Transverse colon (tissue), 4 donors: ENCODE data around the gene TMTC2. TPM values are rescaled to one million over a fixed set of nuclear protein-coding genes. Genes with fewer than 3 reads are reported as not detected.

Source experiments
- DNase-seq: peaks from one replicate; pipeline ENCODE4 v3.0.0-alpha.2; 2019
- H3K27ac ChIP-seq, 4 donors: fragments of 200-600 bp; sonication (generic); 2 replicates each; pipeline ENCODE4 v1.5.1; 2016 to 2018; ENCODE audit warnings: inconsistent platforms in 4 of 4
- H3K27me3 ChIP-seq: fragments of 200-600 bp; sonication (generic); 2 replicates; pipeline ENCODE4 v1.5.1; 2017; ENCODE audit warnings: inconsistent platforms
- H3K36me3 ChIP-seq, 4 donors: fragments of 200-600 bp; sonication (generic); 2 replicates each; pipeline ENCODE4 v1.5.1; 2017 to 2019; ENCODE audit warnings: inconsistent platforms in 4 of 4
- H3K4me1 ChIP-seq, 4 donors: fragments of 200-600 bp; sonication (generic); 2 replicates each; pipeline ENCODE4 v1.5.1; 2017 to 2020; ENCODE audit warnings: inconsistent platforms in 4 of 4
- H3K4me3 ChIP-seq, 4 donors: fragments of 200-600 bp; sonication (generic); 1 replicate in 1 of 4; 2 replicates in 3 of 4; pipeline versions ENCODE4 v1.5.1 to v1.6.1; 2017 to 2019; ENCODE audit warnings: inconsistent platforms in 4 of 4
- H3K9me3 ChIP-seq, 2 donors: fragments of 200-600 bp; sonication (generic); 2 replicates each; pipeline ENCODE4 v1.5.1; 2017 to 2019; ENCODE audit warnings: inconsistent platforms in 2 of 2
- EP300 ChIP-seq: sonication (generic); formaldehyde crosslinking; IDR thresholded peaks from one replicate; pipeline ENCODE4 v1.6.1; 2017; ENCODE audit warnings: antibody characterized with exemption, low read depth
- POLR2A ChIP-seq: fragments of 450-650 bp; IDR thresholded peaks from one replicate; pipeline ENCODE4 v1.6.1; 2016; ENCODE audit warnings: antibody characterized with exemption, mild to moderate bottlenecking, moderate library complexity
- POLR2AphosphoS5 ChIP-seq, 3 donors: sonication (generic); formaldehyde crosslinking; IDR thresholded peaks; one replicate each; pipeline ENCODE4 v1.6.1; 2016; ENCODE audit warnings: antibody characterized with exemption in 3 of 3
- WGBS, 2 donors: methylation state at CpG; one replicate each; pipeline ENCODE4 v1.1.5; 2018; ENCODE audit warnings: low coverage in 1 of 2; 5-methylcytosine and 5-hydroxymethylcytosine counted together
- in situ Hi-C, 4 donors: fragments of 200-750 bp; cut with MboI; loops; one replicate each; pipeline versions ENCODE4 v1.15.0 to v1.15.1; 2017; ENCODE audit warnings: low sequenced_read_pairs in 3 of 4, low pct_ligation_motif_present in 1 of 4, low pct_unique_long_range_greater_than_20kb in 1 of 4
- intact Hi-C: fragments of 100-400 bp; cut with DNase I; formaldehyde crosslinking; loops from one replicate; pipeline ENCODE4 v1.15.1; 2023; ENCODE audit warnings: low total_unique reads
- total RNA-seq, 4 donors: library from RNA; depleted of rRNA; stranded (reverse); fragments of >200 nt; gene quantifications; one replicate each; pipeline ENCODE4 v1.1.0, GENCODE V29; 2016
- TF ChIP-seq, protein P1 (sequence below), 5 experiments: fragments of 200-600 bp in 3 of 5; fragments of 450-650 bp in 2 of 5; sonication (generic) in 3 of 5; IDR thresholded peaks; 1 replicate in 2 of 5; 2 replicates in 3 of 5; pipeline ENCODE4 v1.5.1; 2016 to 2017; ENCODE audit warnings: antibody characterized with exemption in 5 of 5, inconsistent platforms in 3 of 5, mild to moderate bottlenecking in 2 of 5, moderate library complexity in 1 of 5

TMTC2 gene
- total RNA-seq, 4 donors from 2014 or later = 11.3 to 19.8 (median 17.1) TPM

DNA sequence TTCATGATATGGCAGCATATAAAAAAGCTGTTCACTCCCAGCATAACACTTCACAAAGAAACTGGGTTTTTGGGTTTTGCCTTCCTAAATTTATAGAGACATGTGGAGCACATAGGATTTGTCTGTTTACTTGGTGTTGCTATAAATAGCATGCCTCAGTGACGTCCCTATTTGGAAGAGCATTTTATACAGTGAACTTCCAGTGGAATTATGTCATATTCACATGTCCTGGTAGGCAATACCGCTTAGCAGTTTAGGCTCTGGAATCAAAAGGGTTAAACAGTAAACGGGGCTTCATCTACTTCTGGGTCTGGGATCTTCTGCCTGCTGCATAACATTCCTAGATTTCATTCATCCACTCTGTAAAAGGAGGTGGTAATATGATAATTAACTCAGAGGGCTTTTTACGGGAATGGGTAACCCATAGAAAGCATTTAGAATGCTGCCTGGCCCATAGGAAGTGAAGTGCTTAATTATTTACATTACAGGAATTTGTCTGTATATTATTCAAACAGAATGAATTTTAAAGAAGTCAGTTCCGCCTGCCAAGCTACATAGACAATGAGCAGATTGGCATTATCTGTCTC is 396.1 kb downstream of the TMTC2 start:
- Histone ChIP-seq H3K9me3 (no peaks in the 10 kb centered on the region), H3K4me3 (no peak overlapping the region), H3K36me3 (no peaks in the 10 kb centered on the region), H3K4me1 (peaks cover 0 to 5% (median 1%) of the 10 kb centered on the region in 4 donors), H3K27ac (no peak overlapping the region), H3K27me3 (no peaks in the 10 kb centered on the region)
- DNase-seq = no peak
- 57 to 60% methylated on average over 5 of the region's 5 CpGs for WGBS, 2 donors
- intact Hi-C loops = no loop called here
- in situ Hi-C loops = no loop called here
- TF ChIP-seq POLR2A (no peak), EP300 (no peak)
- TF ChIP-seq, protein P1, sequence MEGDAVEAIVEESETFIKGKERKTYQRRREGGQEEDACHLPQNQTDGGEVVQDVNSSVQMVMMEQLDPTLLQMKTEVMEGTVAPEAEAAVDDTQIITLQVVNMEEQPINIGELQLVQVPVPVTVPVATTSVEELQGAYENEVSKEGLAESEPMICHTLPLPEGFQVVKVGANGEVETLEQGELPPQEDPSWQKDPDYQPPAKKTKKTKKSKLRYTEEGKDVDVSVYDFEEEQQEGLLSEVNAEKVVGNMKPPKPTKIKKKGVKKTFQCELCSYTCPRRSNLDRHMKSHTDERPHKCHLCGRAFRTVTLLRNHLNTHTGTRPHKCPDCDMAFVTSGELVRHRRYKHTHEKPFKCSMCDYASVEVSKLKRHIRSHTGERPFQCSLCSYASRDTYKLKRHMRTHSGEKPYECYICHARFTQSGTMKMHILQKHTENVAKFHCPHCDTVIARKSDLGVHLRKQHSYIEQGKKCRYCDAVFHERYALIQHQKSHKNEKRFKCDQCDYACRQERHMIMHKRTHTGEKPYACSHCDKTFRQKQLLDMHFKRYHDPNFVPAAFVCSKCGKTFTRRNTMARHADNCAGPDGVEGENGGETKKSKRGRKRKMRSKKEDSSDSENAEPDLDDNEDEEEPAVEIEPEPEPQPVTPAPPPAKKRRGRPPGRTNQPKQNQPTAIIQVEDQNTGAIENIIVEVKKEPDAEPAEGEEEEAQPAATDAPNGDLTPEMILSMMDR (IDR thresholded peaks at IDR 0.05) = no peak

DNA sequence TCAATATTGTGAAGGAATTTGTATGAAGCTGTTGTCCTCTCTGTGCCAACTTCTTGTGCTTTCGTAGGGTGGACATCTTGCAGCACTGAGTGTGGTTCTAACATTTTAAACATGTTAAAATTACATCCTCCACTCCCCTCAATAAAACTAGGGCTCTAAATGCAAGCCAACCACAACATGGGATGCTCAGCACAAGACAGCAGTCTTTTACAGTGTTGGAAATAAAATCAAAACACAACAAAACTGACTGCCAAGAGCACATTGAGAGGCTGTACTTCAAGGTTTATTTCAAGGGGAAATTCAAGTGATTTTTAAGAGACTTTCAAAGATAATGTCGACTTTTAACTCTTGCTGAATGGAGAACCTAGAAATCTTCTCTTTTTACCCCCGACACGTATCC is 396.9 kb downstream of the TMTC2 start:
- no peak overlapping the region for H3K27ac ChIP-seq
- WGBS, 2 donors = 61 to 68% methylated on average over 4 of the region's 4 CpGs
- H3K4me3 ChIP-seq = no peak overlapping the region
- no peak for DNase-seq
- H3K9me3 ChIP-seq = no peaks in the 10 kb centered on the region
- no peak for TF ChIP-seq POLR2A
- no peak for TF ChIP-seq POLR2AphosphoS5 (IDR thresholded peaks at IDR 0.05)
- TF ChIP-seq, protein P1 (IDR thresholded peaks at IDR 0.05) = no peak
- TF ChIP-seq EP300 = no peak
- no peaks in the 10 kb centered on the region for H3K36me3 ChIP-seq
- peaks cover 0 to 5% (median 1%) of the 10 kb centered on the region in 4 donors for H3K4me1 ChIP-seq
- no peaks in the 10 kb centered on the region for H3K27me3 ChIP-seq
- in situ Hi-C loops = no loop called here
- intact Hi-C loops = no loop called here

DNA sequence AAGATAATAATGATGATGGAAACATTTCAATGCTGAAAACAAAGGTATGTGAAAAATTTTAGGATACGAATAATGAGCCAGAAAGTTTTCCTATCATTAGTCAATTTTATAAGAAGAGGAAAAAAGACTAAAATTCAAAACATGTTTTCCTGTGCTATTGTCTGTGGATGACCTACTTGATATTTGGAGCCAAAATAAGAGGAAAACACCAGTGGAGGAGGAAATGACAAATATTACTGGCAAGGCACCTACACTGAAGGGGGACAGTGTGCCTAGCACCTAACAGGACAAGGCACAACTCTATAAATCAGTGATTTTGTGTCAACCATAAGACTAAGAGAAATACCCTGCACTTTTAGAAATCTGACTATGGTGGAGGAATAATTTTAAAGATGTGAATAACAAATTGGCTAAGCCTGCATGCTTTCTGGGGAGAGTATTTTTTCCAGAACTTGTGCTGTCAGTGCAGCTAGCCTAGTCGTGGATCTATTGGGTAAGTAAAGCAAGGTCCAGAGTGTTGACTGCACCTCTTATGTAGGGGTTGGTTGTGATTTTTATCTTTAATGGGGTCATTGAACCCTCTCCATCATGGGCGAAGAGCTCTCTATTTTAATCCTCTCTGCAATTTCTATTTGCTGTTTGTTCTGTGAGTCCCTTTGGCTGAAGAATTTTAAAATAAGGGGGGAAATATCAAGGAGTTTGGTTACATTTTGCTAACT is 398.0 kb downstream of the TMTC2 start:
- H3K36me3 ChIP-seq = no peaks in the 10 kb centered on the region
- 81 to 96% methylated on average over 2 to 3 of the region's 3 CpGs for WGBS, 2 donors
- TF ChIP-seq POLR2A (no peak), POLR2AphosphoS5 (IDR thresholded peaks at IDR 0.05) (no peak), EP300 (no peak)
- TF ChIP-seq, protein P1 (IDR thresholded peaks at IDR 0.05) = no peak
- in situ Hi-C loops (no loop called here), intact Hi-C loops (no loop called here)
- no peak for DNase-seq
- H3K4me3 ChIP-seq = no peak overlapping the region
- H3K9me3 ChIP-seq = no peaks in the 10 kb centered on the region
- H3K4me1 ChIP-seq = peaks cover 0 to 5% (median 1%) of the 10 kb centered on the region in 4 donors
- no peaks in the 10 kb centered on the region for H3K27me3 ChIP-seq
- H3K27ac ChIP-seq = no peak overlapping the region

DNA sequence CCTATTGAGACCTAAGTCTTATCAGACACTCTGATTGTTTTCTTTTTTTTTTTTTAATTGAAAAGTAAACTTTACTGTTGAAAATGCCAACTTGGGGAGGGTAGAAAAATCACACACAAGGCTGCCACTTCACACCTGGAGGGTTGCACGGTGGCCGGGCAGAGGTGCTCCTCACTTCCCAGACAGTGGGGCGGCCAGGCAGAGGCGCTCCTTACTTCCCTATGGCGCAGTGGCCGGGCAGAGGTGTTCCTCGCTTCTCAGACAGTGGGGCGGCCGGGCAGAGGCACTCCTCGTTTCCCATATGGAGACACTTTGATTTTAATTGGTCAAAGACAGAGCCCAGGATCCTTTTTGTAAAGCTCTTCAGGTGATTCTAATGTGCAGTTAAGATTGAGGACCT is 399.3 kb downstream of the TMTC2 start:
- TF ChIP-seq, protein P1 (IDR thresholded peaks at IDR 0.05) = no peak
- TF ChIP-seq POLR2AphosphoS5 (IDR thresholded peaks at IDR 0.05) (no peak), POLR2A (no peak), EP300 (no peak)
- 93% methylated on average over 10 of the region's 10 CpGs; no CpG with 5 or more reads in 1 of the 2 donors for WGBS, 2 donors
- in situ Hi-C loops = no loop called here
- intact Hi-C loops = no loop called here
- Histone ChIP-seq H3K27ac (no peak overlapping the region), H3K27me3 (no peaks in the 10 kb centered on the region), H3K4me3 (no peak overlapping the region), H3K36me3 (no peaks in the 10 kb centered on the region), H3K4me1 (peaks cover 0 to 5% (median 1%) of the 10 kb centered on the region in 4 donors), H3K9me3 (no peaks in the 10 kb centered on the region)
- DNase-seq = no peak
